HG03457 (cell line): ENCODE results near the gene ACTR5.
"Not testable (repeated sequence)": the region's sequence is repeated elsewhere in the genome, so short reads cannot be mapped to it uniquely, and the experiment has no call there.

Experiments used
- ATAC-seq: cut with Tn5 transposase; IDR thresholded peaks from one replicate; pipeline ENCODE4 v1.9.1; 2021; ENCODE audit warnings: moderate number of reproducible peaks; ENCODE audit not compliant: unreplicated experiment

ACTR5 gene

GRCh38 chr20:38804682-38805501 is 56.6 kb downstream of the ACTR5 start:
- no peak for ATAC-seq

DNA sequence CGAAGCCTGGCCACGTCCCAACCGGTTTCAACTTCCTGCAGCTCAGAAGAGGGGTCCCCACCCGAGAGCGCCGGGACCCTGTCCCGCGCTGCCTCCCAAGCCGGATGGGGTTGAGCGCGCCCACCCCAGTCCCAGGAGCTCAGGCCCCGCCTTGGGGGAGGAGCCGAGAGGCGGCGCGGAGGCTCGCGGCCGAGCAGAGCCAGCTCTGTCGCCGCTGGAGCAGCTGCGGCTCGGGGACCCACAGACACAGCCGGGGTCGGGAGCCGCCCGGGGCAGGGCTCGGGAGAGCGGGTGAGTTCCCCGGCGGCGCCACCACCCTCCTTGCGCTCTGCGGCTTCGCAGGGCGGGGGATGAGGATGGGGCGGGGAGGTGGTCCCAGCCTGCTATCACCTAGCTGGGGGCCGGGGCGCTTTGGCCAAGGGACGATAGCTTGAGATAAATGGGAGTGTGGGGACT is 57.3 kb downstream of the ACTR5 start, which contains the start of gene PPP1R16B:
TSS of gene PPP1R16B (plus strand) at position 196 of the 456 bp plus-strand sequence. CDS start 30,229 bp downstream, outside the sequence.
- ATAC-seq: peak; percentile 35

- ATAC-seq: no peak
Measured at GRCh38 chr20:38805958-38806854, 57.9 kb downstream of the ACTR5 start.

DNA sequence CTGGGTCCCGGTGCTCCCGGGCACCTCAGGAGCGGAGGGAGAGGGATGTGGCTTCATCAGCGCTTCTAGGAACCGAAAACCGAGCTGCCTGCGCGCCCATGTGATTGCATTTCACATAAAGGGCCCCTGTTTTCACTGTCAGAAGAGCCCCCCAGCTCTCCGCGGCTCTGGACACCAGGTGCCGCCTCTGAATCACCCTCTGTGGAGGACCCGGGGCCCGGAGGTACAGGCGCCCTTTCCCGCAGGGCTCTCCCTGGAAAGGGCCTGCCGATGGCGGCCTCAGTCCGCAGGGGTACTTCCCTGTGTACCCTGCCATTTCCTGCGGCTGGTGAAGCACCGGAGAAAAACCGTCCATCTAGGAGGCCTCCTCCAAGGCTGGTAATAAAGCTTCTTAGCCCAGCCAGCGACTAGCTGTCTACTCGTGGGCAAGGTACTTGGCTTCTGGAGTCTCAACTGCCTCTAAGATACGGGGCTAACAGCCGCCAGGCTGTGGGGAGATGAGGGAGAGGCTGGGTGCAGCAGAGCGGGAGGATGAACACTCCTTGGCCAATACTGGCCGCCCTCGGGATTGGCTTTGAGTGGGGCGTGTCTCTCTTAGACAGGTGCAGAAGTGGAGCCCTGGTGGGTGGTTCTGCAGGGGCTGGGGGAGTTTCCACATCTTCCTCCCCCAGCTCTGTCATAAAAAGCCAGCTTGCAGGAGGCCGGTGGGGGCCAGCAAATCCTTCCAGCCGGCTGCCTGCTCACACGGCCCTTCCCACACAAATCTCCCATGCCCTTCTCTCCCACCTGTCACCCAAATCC is 58.8 kb downstream of the ACTR5 start:
- no peak for ATAC-seq

- ATAC-seq: no peak
Measured at GRCh38 chr20:38809942-38810341, 61.7 kb downstream of the ACTR5 start.

DNA sequence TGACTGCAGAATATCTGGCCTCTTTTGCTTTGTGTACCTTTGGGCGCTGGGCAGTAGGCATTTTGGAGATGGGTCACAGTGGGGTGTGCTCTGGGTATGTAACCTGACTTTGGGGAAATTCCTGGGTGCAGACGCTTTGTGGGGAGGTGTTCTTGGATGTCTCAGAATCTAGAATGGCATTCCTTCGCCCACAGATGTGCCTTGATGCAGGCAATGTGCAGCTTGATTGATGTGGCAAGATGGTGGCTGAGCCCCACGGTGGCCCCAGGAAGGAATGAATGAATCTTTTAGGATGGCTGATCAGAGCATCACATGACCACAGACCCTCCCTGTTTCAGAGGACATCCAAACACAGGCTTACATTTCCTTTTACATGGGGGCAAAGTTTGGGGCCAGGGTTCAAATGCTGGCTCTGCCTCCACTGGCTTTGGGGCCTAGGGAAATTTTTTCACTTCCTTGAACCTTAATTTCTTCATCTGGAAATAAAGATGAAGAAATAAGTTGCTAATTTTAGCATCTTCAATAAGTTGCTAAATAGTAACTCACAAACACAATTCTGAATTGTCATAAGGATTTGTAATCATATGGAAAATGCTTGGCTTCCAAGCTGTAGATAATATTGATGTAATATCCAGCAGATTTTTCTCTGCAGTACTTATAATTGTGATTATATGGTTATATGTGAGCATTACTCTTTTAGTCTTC is 62.8 kb downstream of the ACTR5 start:
- no peak for ATAC-seq

- no peak for ATAC-seq
Measured at GRCh38 chr20:38811769-38812168, 63.5 kb downstream of the ACTR5 start.

DNA sequence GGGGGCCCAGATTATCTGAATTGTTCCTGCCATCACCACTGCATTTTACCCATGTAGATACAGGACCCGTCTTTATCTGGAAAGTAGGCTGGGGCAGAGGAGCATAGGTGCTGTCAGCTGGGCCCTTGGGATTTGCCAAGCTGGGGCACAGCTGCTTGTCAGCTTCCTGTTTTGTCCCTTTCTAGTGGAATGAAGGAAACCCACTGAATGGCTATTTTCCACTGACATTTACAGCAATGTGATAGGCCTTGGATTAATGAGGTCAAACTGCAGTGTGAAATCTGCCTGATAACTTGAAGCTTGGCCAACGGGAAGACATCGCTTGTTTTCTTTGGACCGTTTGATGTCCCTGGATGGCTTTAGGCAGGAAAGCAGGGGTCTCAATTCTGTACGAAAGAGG is 63.9 kb downstream of the ACTR5 start:
- ATAC-seq: no peak

- ATAC-seq: no peak
Measured at GRCh38 chr20:38812709-38813573, 64.7 kb downstream of the ACTR5 start.

GRCh38 chr20:38813574-38813962 is 65.3 kb downstream of the ACTR5 start:
- not testable (repeated sequence) for ATAC-seq

DNA sequence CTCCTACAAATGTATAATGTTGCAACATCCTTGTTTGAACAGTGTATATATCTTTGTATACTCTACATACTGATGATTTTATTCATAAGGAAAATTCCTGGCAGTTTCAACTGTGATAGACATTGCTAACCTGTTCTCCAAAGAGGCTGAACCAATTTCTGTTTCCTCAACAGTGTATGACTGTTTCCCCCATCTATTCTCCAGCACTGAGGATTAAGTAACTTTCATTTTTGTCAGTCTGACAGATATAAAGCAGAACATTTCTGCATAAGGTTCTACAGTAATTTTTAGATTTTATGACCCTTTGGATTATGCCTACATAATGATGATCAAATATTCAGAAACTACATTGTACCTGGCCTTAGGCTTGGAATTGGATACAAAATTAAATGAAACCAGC is 67.2 kb downstream of the ACTR5 start:
- no peak for ATAC-seq

DNA sequence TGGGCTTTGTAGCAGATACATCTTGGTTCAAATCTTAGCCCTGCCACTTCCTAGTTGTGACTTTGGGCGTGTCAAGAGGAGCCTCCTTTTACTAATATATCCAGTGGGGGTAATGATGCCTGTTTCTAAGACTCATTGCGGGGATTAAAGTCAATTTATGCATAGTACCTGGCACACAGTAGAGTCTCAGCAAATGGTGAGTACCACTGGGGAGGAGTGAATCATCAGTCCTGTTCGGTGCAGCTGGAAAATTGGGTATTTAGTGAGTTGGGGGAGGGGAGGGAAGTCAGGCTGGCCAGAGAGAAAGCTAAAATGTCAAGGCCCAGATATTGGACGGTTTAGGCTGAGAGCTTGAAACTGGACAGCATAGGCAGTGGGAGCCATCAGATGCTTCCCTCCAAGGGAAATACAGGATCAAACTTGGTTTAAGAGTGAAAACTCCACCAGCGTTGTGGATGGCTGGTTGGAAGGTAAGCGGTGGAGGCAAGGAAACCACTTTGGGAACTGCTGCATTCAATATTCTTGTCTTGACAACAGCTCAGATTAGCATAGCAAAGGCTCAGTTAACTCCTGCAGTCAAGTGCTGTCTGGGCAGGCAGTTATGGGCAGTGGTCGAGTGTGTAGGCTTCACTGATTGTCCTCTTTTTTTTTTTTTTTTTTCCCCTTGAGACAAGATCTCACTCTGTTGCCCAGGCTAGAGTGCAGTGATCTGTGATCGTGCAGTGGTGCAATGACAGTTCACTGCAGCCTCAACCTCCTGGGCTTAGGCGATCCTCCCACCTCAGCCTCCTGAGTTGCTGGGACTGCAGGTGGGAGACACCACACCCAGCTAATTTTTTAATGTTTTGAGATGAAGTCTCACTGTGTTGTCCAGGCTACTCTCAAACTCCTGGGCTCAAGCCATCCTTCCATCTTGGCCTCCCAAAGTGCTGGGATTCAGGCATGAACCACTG is 70.1 kb downstream of the ACTR5 start:
- ATAC-seq: no peak
